Right lobe of liver (tissue), 6 donors: ENCODE results near the gene FRMPD3. TPM values are rescaled to one million over a fixed set of nuclear protein-coding genes. Genes with fewer than 3 reads are reported as not detected.

ENCODE experiments used
- ATAC-seq, 4 donors: fragments of 200-7000 bp; cut with Tn5 transposase; one replicate each; pipeline ENCODE4 v1.9.1; 2020; ENCODE audit warnings: mild to moderate bottlenecking in 4 of 4, moderate library complexity in 4 of 4
- DNase-seq, 3 donors: peaks; one replicate each; pipeline ENCODE4 v3.0.0-alpha.2; 2020
- H3K27ac ChIP-seq, 3 donors: fragments of 200-600 bp; one replicate each; pipeline ENCODE4 v1.8.0; 2022
- H3K27me3 ChIP-seq, 2 donors: fragments of 200-600 bp; one replicate each; pipeline ENCODE4 v1.8.0; 2022
- H3K36me3 ChIP-seq, 4 donors: fragments of 200-600 bp; sonication (generic) in 1 of 4; one replicate each; pipeline versions ENCODE4 v1.5.1 to v1.8.0; 2017 to 2022; ENCODE audit warnings: control low read depth in 1 of 4
- H3K4me1 ChIP-seq, 4 donors: fragments of 200-600 bp; sonication (generic) in 1 of 4; one replicate each; pipeline versions ENCODE4 v1.5.1 to v1.8.0; 2017 to 2022; ENCODE audit warnings: control low read depth in 1 of 4
- H3K4me3 ChIP-seq, 3 donors: fragments of 200-600 bp; one replicate each; pipeline ENCODE4 v1.8.0; 2022
- H3K9me3 ChIP-seq, 4 donors: fragments of 200-600 bp; sonication (generic) in 1 of 4; one replicate each; pipeline versions ENCODE4 v1.5.1 to v1.8.0; 2017 to 2022; ENCODE audit warnings: control low read depth in 1 of 4
- CTCF ChIP-seq, 4 donors: fragments of 200-600 bp in 3 of 4; fragments of 450-650 bp in 1 of 4; IDR thresholded peaks; one replicate each; pipeline versions ENCODE4 v1.5.1 to v1.8.0; 2016 to 2022; ENCODE audit warnings: antibody characterized with exemption in 4 of 4, mild to moderate bottlenecking in 2 of 4
- POLR2A ChIP-seq: fragments of 450-650 bp; IDR thresholded peaks from one replicate; pipeline ENCODE4 v1.6.1; 2017; ENCODE audit warnings: antibody characterized with exemption, mild to moderate bottlenecking
- WGBS: methylation state at CpG from one replicate; pipeline ENCODE4 v1.1.6; 2018; ENCODE audit warnings: low coverage, low lambda C conversion rate; ENCODE audit not compliant: insufficient coverage; ENCODE audit errors: missing lambda C conversion rate; 5-methylcytosine and 5-hydroxymethylcytosine counted together
- intact Hi-C, 2 donors: fragments of 100-400 bp; cut with DNase I; formaldehyde crosslinking; loops; one replicate each; pipeline versions ENCODE4 v1.11.2 to v1.14.1; 2022
- total RNA-seq, 6 experiments: library from RNA; depleted of rRNA in 2 of 6; stranded (reverse); fragments of >200 nt in 2 of 6; fragmentation: NEBNext Ultra II Directional in 3 of 6; extraction: Animal tissue kit (Norgen Biotek cat#: 25700) in 3 of 6; gene quantifications; one replicate each; pipeline versions ENCODE4 v1.1.0 to v1.2.4, GENCODE V29; 2016 to 2023
- donor health status: DM: no; HTN: yes; CAD: no.
- donor health status: DM: no; HTN: no; CAD: no.
- donor health status: DM: no; HTN: no; CAD: no.
- donor health status: DM: no; HTN: yes; CAD: no.
- donor health status: DM: no; HTN: yes; CAD: no.

The FRMPD3 gene
- total RNA-seq, 6 experiments from 2014 or later: not detected

GRCh38 chrX:107445631-107446030 is 3.8 kb upstream of the FRMPD3 start:
- no CpG with 5 or more reads among the region's 1 CpG for WGBS
- ATAC-seq: no peak
- H3K36me3 ChIP-seq: no peaks in the 10 kb centered on the region
- intact Hi-C loops: no loop called here
- peaks cover 0 to 2% (median 0%) of the 10 kb centered on the region in 4 donors for H3K4me1 ChIP-seq
- H3K9me3 ChIP-seq: no peaks in the 10 kb centered on the region
- DNase-seq: no peak
- H3K27me3 ChIP-seq: peaks cover 0 to 11% of the 10 kb centered on the region in 2 donors
- H3K4me3 ChIP-seq: no peak overlapping the region
- H3K27ac ChIP-seq: no peak overlapping the region
- no peak for TF ChIP-seq CTCF (IDR thresholded peaks at IDR 0.05)
- TF ChIP-seq POLR2A: no peak

DNA sequence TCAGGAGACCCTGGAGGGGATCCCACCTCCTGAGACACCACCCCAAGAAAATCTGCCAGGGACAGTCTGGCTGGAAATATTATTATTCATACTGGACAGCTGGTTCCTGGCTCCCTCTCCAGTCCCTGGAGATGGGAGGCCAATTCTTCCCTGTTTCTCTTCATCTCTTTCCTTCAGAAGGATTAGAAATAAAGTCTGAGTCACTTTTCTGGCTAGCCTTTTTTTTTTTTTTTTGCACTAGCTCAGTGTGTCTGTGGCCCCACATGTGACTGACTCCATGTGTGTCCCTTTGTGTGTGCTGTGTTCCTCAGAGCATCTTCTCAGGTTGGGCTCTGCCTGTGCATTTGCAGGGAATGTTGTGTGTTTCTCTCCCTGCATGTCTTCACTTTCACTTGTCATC is 1.8 kb upstream of the FRMPD3 start:
- intact Hi-C loops: no loop called here
- peaks cover 0 to 11% of the 10 kb centered on the region in 2 donors for H3K27me3 ChIP-seq
- peaks cover 0 to 2% (median 0%) of the 10 kb centered on the region in 4 donors for H3K4me1 ChIP-seq
- H3K4me3 ChIP-seq: no peak overlapping the region
- ATAC-seq: no peak
- no peak for DNase-seq
- H3K9me3 ChIP-seq: no peaks in the 10 kb centered on the region
- no peaks in the 10 kb centered on the region for H3K36me3 ChIP-seq
- TF ChIP-seq POLR2A: no peak
- no peak for TF ChIP-seq CTCF (IDR thresholded peaks at IDR 0.05)
- H3K27ac ChIP-seq: no peak overlapping the region

GRCh38 chrX:107448625-107448997 is 841 bp upstream of the FRMPD3 start:
- peaks cover 0 to 11% of the 10 kb centered on the region in 2 donors for H3K27me3 ChIP-seq
- peaks cover 0 to 2% (median 0%) of the 10 kb centered on the region in 4 donors for H3K4me1 ChIP-seq
- H3K36me3 ChIP-seq: no peaks in the 10 kb centered on the region
- 28% methylated on average over 5 of the region's 6 CpGs for WGBS
- DNase-seq (no peak), ATAC-seq (no peak)
- H3K9me3 ChIP-seq: no peaks in the 10 kb centered on the region
- H3K4me3 ChIP-seq: no peak overlapping the region
- H3K27ac ChIP-seq: no peak overlapping the region
- intact Hi-C loops: no loop called here
- TF ChIP-seq CTCF (IDR thresholded peaks at IDR 0.05) (no peak), POLR2A (no peak)

- Histone ChIP-seq H3K27ac (no peak overlapping the region), H3K4me1 (peaks cover 0 to 2% (median 0%) of the 10 kb centered on the region in 4 donors), H3K27me3 (peaks cover 0 to 11% of the 10 kb centered on the region in 2 donors), H3K4me3 (no peak overlapping the region), H3K9me3 (no peaks in the 10 kb centered on the region), H3K36me3 (no peaks in the 10 kb centered on the region)
- intact Hi-C loops: no loop called here
- TF ChIP-seq CTCF (IDR thresholded peaks at IDR 0.05) (no peak), POLR2A (no peak)
- DNase-seq: no peak
- ATAC-seq: no peak
- 22% methylated on average over 7 of the region's 19 CpGs for WGBS
Observed at GRCh38 chrX:107450823-107451509, 1.5 kb downstream of the FRMPD3 start.
